SH-SY5Y (cell line): ENCODE results near the gene LAMP1.

Experiments
- GATA2 ChIP-seq: IDR thresholded peaks from 2 replicates; pipeline ENCODE4 v1.6.1; 2011; ENCODE audit warnings: mild to moderate bottlenecking, low read depth, low read length
- GATA3 ChIP-seq: IDR thresholded peaks from 2 replicates; pipeline ENCODE4 v1.6.1; 2011; ENCODE audit warnings: low read depth, mild to moderate bottlenecking, low read length, moderate library complexity

DNA sequence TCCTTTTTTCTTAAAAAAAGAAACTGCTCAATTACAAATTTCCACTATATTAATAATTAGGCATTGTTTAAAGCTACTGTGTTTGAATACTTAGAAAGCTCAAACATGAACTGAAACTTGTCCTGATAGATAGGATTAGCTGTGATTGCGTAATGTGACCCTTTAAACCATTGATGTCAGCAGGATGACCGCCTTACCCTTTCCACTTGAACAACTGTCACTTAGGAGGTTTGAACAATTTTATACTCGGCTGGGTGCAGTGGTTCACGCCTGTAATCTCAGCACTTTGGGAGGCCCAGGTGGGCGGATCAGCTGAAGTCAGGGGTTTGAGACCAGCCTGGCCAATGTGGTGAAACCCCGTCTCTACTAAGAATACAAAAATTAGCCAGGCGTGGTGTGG is 2.9 kb downstream of the LAMP1 start:
- no peak for TF ChIP-seq GATA2
- TF ChIP-seq GATA3, result no peak
